ENCODE measurements around the gene CUBN.

DNA sequence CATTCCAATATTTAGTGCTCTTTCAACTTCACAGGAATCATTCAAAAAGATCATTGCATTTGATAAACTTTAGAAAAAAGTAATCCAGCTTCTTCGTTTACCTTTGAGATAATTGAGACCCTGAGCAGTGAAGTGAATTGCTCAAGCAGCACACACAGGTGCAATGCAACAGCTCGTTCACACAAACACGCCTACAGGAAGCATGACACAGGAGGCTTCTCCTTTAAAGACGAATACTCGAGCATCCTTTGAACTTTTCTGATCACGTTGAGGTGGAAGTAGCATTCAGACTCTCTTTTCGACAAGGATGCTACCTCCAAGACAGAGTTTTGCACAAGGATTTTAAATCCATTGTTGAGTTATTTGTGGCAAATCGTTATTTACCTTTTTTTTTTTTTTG, 294.4 kb downstream of the CUBN start:
- TF ChIP-seq SIN3A (IDR thresholded peaks at IDR 0.05; ENCODE audit: borderline replicate concordance, insufficient read depth, low read depth, low read length) = no peak
- TF ChIP-seq, protein P1, sequence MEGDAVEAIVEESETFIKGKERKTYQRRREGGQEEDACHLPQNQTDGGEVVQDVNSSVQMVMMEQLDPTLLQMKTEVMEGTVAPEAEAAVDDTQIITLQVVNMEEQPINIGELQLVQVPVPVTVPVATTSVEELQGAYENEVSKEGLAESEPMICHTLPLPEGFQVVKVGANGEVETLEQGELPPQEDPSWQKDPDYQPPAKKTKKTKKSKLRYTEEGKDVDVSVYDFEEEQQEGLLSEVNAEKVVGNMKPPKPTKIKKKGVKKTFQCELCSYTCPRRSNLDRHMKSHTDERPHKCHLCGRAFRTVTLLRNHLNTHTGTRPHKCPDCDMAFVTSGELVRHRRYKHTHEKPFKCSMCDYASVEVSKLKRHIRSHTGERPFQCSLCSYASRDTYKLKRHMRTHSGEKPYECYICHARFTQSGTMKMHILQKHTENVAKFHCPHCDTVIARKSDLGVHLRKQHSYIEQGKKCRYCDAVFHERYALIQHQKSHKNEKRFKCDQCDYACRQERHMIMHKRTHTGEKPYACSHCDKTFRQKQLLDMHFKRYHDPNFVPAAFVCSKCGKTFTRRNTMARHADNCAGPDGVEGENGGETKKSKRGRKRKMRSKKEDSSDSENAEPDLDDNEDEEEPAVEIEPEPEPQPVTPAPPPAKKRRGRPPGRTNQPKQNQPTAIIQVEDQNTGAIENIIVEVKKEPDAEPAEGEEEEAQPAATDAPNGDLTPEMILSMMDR (IDR thresholded peaks at IDR 0.05) = no peak

Measured in Panc1 (cell line).